HG02763 (cell line): Measurements from ENCODE around the gene NTM.
"Not testable (repeated sequence)": the region's sequence is repeated elsewhere in the genome, so short reads cannot be mapped to it uniquely, and the experiment has no call there.

Source experiments
- ATAC-seq: cut with Tn5 transposase; IDR thresholded peaks from one replicate; pipeline ENCODE4 v1.9.1; 2021; ENCODE audit warnings: mild to moderate bottlenecking, moderate library complexity; ENCODE audit not compliant: unreplicated experiment

NTM gene

DNA sequence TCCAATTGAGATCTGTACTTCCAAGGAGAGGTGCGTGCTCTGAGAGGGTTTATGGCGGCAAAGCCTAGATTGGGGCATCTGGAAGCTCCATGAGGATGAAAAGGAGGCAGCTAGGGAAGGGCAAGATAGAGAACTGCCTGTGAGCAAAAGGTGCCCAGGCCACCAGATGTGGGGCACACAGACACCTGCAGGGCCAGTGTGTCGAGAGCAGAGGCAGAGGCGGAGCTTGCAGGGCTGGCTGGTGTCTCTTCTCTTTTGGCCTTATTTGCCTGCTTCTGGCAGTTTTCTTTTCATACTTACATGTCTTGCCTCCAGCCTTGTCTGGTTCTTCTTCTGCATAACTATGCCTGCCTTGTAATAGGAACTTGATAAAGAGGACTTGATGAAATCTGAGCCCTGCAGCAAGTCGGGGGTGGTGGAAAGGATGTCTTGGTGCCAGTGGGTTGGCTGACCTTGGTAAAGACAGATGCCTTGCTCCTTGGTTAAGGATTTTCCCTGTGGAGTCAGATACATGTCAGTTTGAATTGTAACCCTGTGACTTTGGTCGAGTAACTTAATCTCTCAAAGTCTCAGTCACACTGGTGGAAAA is 680.3 kb downstream of the NTM start:
- no peak for ATAC-seq

- no peak for ATAC-seq
Observed at GRCh38 chr11:132051704-132052103, 681.3 kb downstream of the NTM start.

DNA sequence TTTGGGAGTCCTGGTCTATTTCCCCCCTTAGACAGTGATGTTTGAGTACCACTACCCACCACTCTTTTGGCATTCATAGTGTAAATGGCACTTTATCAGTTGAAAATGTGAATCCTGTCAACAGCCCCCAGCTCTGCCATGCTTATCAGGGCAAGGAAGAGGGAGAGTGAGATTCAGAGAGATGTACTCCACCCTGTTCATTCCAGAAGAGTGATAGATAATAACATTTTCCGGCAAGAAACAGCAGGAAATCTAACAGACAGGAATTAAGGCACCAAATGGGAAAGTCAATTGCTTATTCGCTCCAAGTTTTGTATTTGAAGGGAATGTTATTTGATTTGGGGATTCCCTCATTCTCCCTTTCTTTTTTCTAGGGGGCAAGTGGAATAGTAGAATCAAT is 681.9 kb downstream of the NTM start:
- no peak for ATAC-seq

- no peak for ATAC-seq
Observed at GRCh38 chr11:132052904-132053303, 682.5 kb downstream of the NTM start.

- ATAC-seq, result no peak
Observed at GRCh38 chr11:132054822-132055221, 684.4 kb downstream of the NTM start.

GRCh38 chr11:132055296-132055695 is 684.9 kb downstream of the NTM start:
- ATAC-seq, result no peak

- no peak for ATAC-seq
Observed at GRCh38 chr11:132056689-132057088, 686.3 kb downstream of the NTM start.

- ATAC-seq, result no peak
Observed at GRCh38 chr11:132057266-132057665, 686.9 kb downstream of the NTM start.

DNA sequence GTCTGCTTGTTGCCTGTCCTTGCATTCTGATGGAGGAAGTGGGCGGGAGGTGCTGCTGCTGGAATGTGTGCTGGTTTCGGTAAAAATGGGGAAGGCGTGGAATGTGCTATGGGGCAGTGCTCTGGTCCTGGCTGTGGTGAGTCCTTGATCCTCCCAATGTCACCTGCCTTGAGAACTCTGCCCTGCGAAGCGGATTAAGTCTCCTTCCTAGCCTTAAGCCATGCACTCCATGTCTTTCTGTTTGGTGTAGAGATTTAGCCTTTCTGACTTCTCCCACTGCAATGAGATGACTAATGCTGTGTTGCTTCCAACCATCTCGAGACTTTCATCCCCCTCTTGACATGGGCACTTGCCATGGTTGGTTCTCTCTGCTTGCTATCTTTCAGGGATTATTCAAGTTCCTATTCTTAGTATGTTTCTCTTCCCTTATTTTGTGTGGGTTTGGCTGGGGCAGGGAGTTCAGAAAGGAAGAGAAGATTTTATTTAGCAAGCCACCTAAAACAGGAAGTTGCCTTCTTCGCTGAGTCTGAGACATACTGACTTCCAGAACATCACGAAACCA is 687.9 kb downstream of the NTM start:
- ATAC-seq, result no peak

DNA sequence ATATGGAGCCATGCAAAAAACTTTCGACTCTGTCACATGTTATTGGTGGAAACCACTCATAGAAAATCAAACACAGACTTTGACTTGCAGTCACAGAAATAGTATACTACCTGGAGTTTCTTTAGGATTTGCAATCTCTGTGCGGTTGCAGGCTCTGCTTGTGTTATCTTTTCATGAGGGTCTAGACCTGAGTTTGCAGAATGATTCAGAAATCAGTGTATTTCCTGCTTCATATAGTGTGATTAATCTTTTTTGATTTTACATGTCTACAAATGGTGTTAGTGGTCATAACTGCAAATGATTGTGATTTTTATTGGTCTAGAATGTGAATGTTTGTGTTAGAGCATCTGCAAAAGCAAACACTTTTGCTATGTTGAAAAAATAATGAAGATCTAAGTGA is 690.2 kb downstream of the NTM start:
- ATAC-seq, result no peak

DNA sequence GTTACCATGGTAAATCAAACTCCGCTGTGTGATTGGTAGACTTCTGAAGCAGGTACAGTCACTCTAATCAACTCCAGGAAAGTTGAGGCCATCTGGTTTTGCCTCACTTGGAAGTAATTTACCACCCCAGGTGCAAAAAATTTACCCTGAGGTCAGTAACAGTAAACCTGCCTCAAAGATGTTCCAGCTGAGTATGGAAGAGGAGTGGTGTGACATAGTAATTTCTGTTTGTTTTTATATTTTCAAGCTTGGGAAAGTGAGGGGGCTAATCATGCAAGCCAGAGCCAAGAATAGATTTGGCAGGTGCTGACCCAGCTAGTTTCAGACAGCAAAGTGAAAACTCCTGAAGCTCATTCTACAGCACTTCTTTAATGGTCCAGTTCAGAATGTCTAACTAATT is 691.6 kb downstream of the NTM start:
- no peak for ATAC-seq

DNA sequence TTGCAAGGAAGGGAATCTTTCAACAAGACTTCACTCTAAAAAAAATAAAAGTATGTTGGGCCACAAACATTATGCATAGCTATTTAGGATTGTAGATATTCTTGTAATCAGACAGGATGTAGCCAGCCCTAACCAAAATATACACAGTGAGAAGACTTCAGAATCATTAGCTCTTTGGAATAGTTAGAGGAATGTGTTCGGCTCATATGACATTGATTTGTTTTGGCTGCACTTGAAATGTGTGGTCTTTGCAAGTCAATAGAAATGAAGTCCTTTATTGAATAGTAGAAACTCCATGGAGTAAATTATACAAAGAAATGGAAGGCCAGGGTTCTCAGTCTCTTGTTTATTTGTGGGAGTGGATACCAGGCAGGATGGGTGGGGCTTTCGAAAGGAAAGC is 692.1 kb downstream of the NTM start:
- ATAC-seq, result no peak

DNA sequence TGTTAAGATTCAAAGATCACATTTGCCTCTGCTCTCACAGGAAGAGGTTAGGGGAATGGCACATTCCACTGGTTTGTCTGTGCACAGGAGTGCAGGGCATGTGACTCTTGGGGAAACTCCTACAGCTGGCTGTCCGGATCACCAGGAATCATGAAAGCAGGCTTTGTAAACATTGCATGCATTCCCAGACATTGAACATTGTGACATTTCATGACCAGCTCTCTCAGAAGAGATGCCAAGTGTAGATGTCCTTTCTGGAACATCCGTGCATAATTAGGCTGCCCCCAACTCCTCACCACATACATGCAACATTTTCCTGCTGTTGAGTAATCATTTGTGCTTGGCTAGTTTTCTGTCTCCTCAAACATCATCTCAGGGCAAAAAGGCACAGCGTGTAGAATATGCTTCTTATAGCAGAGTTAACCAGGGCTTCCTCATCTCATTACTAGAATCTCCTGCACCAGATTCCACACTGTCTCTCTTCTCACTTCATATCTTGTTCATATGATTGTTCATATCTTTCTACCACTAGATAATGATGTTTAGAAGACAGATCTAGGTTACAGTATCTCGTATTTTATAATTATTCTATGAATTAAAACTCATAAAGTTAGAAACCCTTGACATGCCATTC is 694.7 kb downstream of the NTM start:
- no peak for ATAC-seq

GRCh38 chr11:132068556-132068955 is 698.1 kb downstream of the NTM start:
- ATAC-seq, result no peak

- ATAC-seq, result not testable (repeated sequence)
Observed at GRCh38 chr11:132069593-132069992, 699.2 kb downstream of the NTM start.

DNA sequence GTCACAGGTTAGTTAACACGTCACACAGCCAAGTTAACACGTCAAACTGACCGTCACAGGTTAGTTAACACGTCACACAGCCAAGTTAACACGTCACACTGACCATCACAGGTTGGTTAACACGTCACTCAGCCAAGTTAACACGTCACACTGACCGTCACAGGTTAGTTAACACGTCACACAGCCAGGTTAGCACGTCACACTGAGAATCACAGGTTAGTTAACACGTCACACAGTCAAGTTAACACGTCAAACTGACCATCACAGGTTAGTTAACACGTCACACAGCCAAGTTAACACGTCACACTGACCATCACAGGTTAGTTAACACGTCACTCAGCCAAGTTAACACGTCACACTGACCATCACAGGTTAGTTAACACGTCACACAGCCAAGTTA is 700.5 kb downstream of the NTM start:
- ATAC-seq, result not testable (repeated sequence)

GRCh38 chr11:132072044-132072857 is 701.8 kb downstream of the NTM start:
- ATAC-seq, result no peak

DNA sequence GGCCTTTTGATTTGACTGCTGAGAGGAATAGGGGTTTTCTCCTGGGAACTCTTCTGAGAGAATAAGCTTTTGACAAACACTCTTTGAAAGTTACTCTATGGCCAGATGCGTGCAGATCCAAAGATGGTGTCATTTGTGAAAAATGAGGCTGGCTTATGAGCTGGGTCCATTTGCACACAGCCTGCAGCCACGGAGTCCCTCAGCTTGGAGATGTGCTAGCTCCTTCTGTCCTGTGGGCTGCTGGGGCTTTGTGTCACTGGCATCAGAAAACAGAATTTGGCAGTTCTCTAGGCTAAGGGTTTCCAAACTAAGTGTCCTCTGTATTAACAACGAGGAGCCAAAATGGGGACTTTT is 702.4 kb downstream of the NTM start:
- no peak for ATAC-seq

- no peak for ATAC-seq
Observed at GRCh38 chr11:132073787-132074186, 703.4 kb downstream of the NTM start.

DNA sequence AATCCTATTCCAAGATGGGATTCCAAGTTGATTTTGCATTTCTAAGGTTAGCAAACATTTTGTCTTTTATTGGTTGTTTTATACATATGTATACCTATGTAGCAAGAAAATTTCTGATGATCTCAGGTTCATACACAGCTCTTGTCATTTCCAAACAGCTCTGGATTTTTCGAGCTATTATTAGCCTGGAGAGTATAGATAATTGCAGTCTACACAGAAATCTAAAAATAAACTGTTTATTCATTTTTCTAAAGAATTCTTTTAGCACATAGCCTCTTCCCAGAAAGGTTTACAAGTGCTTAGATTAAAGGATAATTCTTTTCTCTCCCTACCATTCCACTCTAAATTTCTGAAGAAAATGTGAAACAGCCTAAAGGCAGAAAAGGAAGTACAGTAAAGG is 705.0 kb downstream of the NTM start:
- no peak for ATAC-seq

DNA sequence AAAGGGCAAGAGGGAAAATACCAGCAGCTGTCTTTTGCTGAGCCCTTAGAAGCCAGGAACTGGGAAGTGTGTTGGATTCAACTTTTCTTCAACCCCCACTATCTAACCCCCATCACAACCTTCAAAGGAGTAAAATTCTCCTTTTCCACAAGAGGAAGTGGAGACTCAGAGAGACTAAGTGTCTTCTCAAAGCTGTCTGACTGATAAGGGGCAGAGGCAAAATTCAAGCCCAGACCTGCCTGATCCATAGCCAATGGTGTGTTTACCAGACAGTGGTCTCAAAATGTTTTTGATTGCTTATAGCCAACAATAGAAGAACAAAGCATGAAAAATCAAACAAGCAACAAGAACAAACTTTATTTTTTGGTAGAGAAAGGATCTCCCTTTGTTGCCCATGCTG is 707.0 kb downstream of the NTM start:
- no peak for ATAC-seq
